Heart left ventricle (tissue), 16 donors: ENCODE data around the gene STIL. TPM values are rescaled to one million over a fixed set of nuclear protein-coding genes. Genes with fewer than 3 reads are reported as not detected.
A peak's percentile ranks its signal among the peaks of the same experiment; 100 is the strongest.

Experiments used
- ATAC-seq, 4 donors: fragments of 200-7000 bp; cut with Tn5 transposase; one replicate each; pipeline ENCODE4 v1.9.1; 2020 to 2022; ENCODE audit warnings: moderate library complexity in 4 of 4, mild to moderate bottlenecking in 3 of 4, moderate number of reproducible peaks in 1 of 4
- DNase-seq, 5 donors: peaks; one replicate each; pipeline ENCODE4 v3.0.0-alpha.2; 2020
- H3K27ac ChIP-seq, 12 donors: fragments of 200-600 bp; sonication (generic) in 4 of 12; one replicate each; pipeline versions ENCODE4 v1.5.0 to v1.8.0; 2016 to 2022; ENCODE audit warnings: mild to moderate bottlenecking in 2 of 12
- H3K27me3 ChIP-seq, 9 donors: fragments of 200-600 bp; sonication (generic) in 2 of 9; one replicate each; pipeline versions ENCODE4 v1.5.1 to v1.8.0; 2016 to 2022; ENCODE audit warnings: mild to moderate bottlenecking in 3 of 9
- H3K36me3 ChIP-seq, 9 donors: fragments of 200-600 bp; sonication (generic) in 2 of 9; one replicate each; pipeline versions ENCODE4 v1.5.0 to v1.8.0; 2018 to 2022; ENCODE audit warnings: mild to moderate bottlenecking in 2 of 9
- H3K4me1 ChIP-seq, 12 donors: fragments of 200-600 bp; sonication (generic) in 4 of 12; one replicate each; pipeline versions ENCODE4 v1.5.0 to v1.8.0; 2016 to 2022; ENCODE audit warnings: mild to moderate bottlenecking in 3 of 12
- H3K4me3 ChIP-seq, 12 donors: fragments of 200-600 bp; sonication (generic) in 4 of 12; one replicate each; pipeline versions ENCODE4 v1.5.0 to v1.8.0; 2017 to 2022; ENCODE audit warnings: mild to moderate bottlenecking in 9 of 12, moderate library complexity in 4 of 12
- H3K9me3 ChIP-seq, 12 donors: fragments of 200-600 bp; sonication (generic) in 4 of 12; one replicate each; pipeline versions ENCODE4 v1.5.0 to v1.8.0; 2016 to 2022; ENCODE audit warnings: mild to moderate bottlenecking in 1 of 12
- POLR2A ChIP-seq, 2 donors: fragments of 450-650 bp; IDR thresholded peaks; one replicate each; pipeline ENCODE4 v1.6.1; 2017; ENCODE audit warnings: antibody characterized with exemption in 2 of 2, mild to moderate bottlenecking in 2 of 2, moderate library complexity in 2 of 2
- WGBS, 4 donors: extraction: QIAGEN DNeasy Blood & Tissue Kit in 2 of 4; methylation state at CpG; one replicate each; pipeline versions ENCODE4 v1.1.5 to v1.1.7; 2013 to 2018; 5-methylcytosine and 5-hydroxymethylcytosine counted together
- intact Hi-C, 10 donors: fragments of 100-400 bp; cut with DNase I; formaldehyde crosslinking; loops; one replicate each; pipeline versions ENCODE4 v1.11.1 to v1.14.2; 2022
- polyA plus RNA-seq, 2 donors: library from polyadenylated mRNA; stranded (reverse); fragments of 200-250 nt; gene quantifications; one replicate each; pipeline ENCODE4 v1.2.3, GENCODE V29; 2013
- total RNA-seq, 9 donors: library from RNA; depleted of rRNA in 2 of 9; stranded (reverse); fragments of >200 nt in 2 of 9; fragmentation: NEBNext Ultra II Directional in 3 of 9; extraction: Animal tissue kit (Norgen Biotek cat#: 25700) in 3 of 9; gene quantifications; one replicate each; pipeline versions ENCODE4 v1.1.0 to v1.2.4, GENCODE V29; 2016 to 2023
- TF ChIP-seq, protein P1 (sequence below), 12 donors: fragments of 200-600 bp; sonication (generic) in 4 of 12; IDR thresholded peaks; one replicate each; pipeline versions ENCODE4 v1.5.0 to v1.8.0; 2018 to 2022; ENCODE audit warnings: antibody characterized with exemption in 12 of 12, mild to moderate bottlenecking in 5 of 12
- donor health status: ischemic (EF 13 %, LVEDD 7.1; RV severe dilation, severe dysfunction).
- donor health status: healthy with polysubstance abuse.
- donor health status: DM: no; HTN: yes; CAD: no.
- donor health status: DM: no; HTN: no; CAD: no.
- donor health status: ischemic (EF 25% LVEDD 6.9; RV normal size, moderate dysfunction).
- donor health status: ischemic (EF 25% LVEDD 5.7; RV mildly dilated, moderate dysfunction).
- donor health status: healthy.
- donor health status: DM: yes; HTN: yes; CAD: no.
- donor health status: ischemic (EF 35%, LVEDD 5.7; RV mildly dilated, moderate dysfunction).
- donor health status: nonischemic (EF 11% LVEDD 7.7; RV severe dilation, severe dysfunction).
- donor health status: DM: yes; HTN: yes; CAD: no.
- donor health status: PGD.
- donor health status: ischemic (EF 29% LVEDD 5.4; RV normal size, mild dysfunction).
- donor health status: nonischemic (EF 23%, LVEDD 6.1; RV moderate dilation, normal function).

STIL gene
- total and polyA plus RNA-seq, 11 donors = 0.19 to 3.1 (median 0.60) TPM

- ATAC-seq (peak in 3 of 4 donors; percentile 30 to 65 (median 32)), DNase-seq (peak in 4 of 5 donors; percentile 46 to 60 (median 58))
- peak in 1 of 2 donors; percentile 34 for TF ChIP-seq POLR2A (IDR thresholded peaks at IDR 0.05)
- TF ChIP-seq, protein P1, sequence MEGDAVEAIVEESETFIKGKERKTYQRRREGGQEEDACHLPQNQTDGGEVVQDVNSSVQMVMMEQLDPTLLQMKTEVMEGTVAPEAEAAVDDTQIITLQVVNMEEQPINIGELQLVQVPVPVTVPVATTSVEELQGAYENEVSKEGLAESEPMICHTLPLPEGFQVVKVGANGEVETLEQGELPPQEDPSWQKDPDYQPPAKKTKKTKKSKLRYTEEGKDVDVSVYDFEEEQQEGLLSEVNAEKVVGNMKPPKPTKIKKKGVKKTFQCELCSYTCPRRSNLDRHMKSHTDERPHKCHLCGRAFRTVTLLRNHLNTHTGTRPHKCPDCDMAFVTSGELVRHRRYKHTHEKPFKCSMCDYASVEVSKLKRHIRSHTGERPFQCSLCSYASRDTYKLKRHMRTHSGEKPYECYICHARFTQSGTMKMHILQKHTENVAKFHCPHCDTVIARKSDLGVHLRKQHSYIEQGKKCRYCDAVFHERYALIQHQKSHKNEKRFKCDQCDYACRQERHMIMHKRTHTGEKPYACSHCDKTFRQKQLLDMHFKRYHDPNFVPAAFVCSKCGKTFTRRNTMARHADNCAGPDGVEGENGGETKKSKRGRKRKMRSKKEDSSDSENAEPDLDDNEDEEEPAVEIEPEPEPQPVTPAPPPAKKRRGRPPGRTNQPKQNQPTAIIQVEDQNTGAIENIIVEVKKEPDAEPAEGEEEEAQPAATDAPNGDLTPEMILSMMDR (IDR thresholded peaks at IDR 0.05) = no peak
- Histone ChIP-seq H3K9me3 (no peaks in the 10 kb centered on the region), H3K27me3 (peaks cover 48 to 88% (median 72%) of the 10 kb centered on the region in 9 donors), H3K36me3 (no peaks in the 10 kb centered on the region), H3K27ac (peak overlapping the region; percentile 57 to 96 (median 87)), H3K4me1 (peaks cover 0 to 47% (median 24%) of the 10 kb centered on the region in 12 donors), H3K4me3 (peak overlapping the region; percentile 46 to 70 (median 58))
- intact Hi-C loops = loop anchor here in 1 of 10 donors (5.0 kb wide), 1 partner anchor 39 kb away; the partner anchor contains the start of gene PDZK1IP1
- WGBS, 4 donors = 2 to 3% (median 2%) methylated on average over 51 to 62 of the region's 62 CpGs
Observed at GRCh38 chr1:47231301-47232186, 82.4 kb downstream of the STIL start.

GRCh38 chr1:47230692-47231300 lies 83.2 kb downstream of the STIL start:
- ATAC-seq (no peak), DNase-seq (peak in 2 of 5 donors; percentile 51 to 63)
- WGBS, 4 donors = 3 to 5% (median 4%) methylated on average over 38 to 44 of the region's 44 CpGs
- Histone ChIP-seq H3K27me3 (peaks cover 53 to 95% (median 79%) of the 10 kb centered on the region in 9 donors), H3K36me3 (no peaks in the 10 kb centered on the region), H3K9me3 (no peaks in the 10 kb centered on the region), H3K4me1 (peaks cover 0 to 54% (median 29%) of the 10 kb centered on the region in 12 donors), H3K4me3 (peak overlapping the region; percentile 46 to 70 (median 58)), H3K27ac (peak overlapping the region; percentile 57 to 96 (median 87))
- TF ChIP-seq, protein P1 (IDR thresholded peaks at IDR 0.05) = no peak
- no peak for TF ChIP-seq POLR2A (IDR thresholded peaks at IDR 0.05)
- intact Hi-C loops = loop anchor here in 1 of 10 donors (5.0 kb wide), 1 partner anchor 38 kb away; the partner anchor contains the start of gene PDZK1IP1

DNA sequence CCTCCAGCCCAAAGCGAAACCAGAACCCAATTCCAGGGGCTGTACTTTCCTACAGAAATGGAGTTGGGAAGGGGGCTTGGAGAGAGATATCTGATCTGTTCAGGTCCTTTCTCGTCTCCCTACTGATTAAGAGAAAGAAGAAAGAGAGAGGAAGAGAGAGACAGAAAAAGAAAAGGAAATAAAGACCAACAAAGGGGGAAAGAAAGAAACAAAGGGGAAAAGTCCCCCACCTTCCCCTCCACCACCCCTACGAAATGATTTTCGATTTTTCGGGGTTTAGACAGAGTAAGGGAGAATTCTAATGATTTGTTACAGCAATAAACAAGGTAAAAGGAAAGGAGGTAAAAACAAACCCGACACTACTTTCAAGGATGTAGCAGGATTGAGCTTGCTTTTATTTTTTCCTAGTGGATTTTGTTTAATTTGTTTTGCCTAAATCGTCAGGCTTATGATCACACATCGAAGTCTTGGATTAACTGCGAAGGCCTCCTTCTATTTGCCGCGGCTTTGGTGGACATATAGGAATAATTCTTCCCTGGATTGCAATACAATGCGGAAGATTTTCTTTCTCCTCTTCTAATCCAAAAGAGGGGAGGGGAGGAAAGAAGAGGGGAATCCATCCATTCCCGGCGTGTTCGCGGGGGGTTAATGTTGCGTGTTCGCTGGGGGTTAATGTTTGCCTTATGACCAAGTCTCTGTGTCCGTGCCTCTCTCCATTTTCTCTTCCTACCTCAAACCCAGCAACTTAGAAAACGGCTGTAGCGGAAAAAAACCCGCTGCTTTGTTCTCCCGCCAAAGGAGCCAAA lies 83.9 kb downstream of the STIL start:
- intact Hi-C loops = loop anchor here in 1 of 10 donors (5.0 kb wide), 1 partner anchor 38 kb away; the partner anchor contains the start of gene PDZK1IP1
- DNase-seq (no peak), ATAC-seq (no peak)
- no peak for TF ChIP-seq POLR2A (IDR thresholded peaks at IDR 0.05)
- TF ChIP-seq, protein P1 (IDR thresholded peaks at IDR 0.05) = no peak
- peaks cover 56 to 97% (median 85%) of the 10 kb centered on the region in 9 donors for H3K27me3 ChIP-seq
- H3K27ac ChIP-seq = peak overlapping the region; percentile 57 to 96 (median 87)
- peaks cover 0 to 55% (median 26%) of the 10 kb centered on the region in 12 donors for H3K4me1 ChIP-seq
- H3K36me3 ChIP-seq = no peaks in the 10 kb centered on the region
- H3K4me3 ChIP-seq = peak overlapping the region; percentile 46 to 70 (median 58)
- H3K9me3 ChIP-seq = no peaks in the 10 kb centered on the region
- WGBS, 4 donors = 5 to 12% (median 8%) methylated on average over 23 of the region's 23 CpGs
